D341Med (cell line): ENCODE data around the gene PHACTR2.

Experiments
- DNase-seq: peaks from one replicate; pipeline ENCODE4 v3.0.0; 2012; ENCODE audit warnings: low spot score

PHACTR2 gene

GRCh38 chr6:143742070-143742954, 64.5 kb downstream of the PHACTR2 start:
- no peak for DNase-seq

GRCh38 chr6:143742955-143743255, 65.1 kb downstream of the PHACTR2 start:
- DNase-seq: no peak

GRCh38 chr6:143743301-143744166, 65.8 kb downstream of the PHACTR2 start:
- DNase-seq: no peak

GRCh38 chr6:143744551-143745165, 66.9 kb downstream of the PHACTR2 start:
- DNase-seq: no peak

GRCh38 chr6:143745166-143746133, 67.7 kb downstream of the PHACTR2 start:
- DNase-seq: no peak

- no peak for DNase-seq
Observed at GRCh38 chr6:143746202-143747119, 68.7 kb downstream of the PHACTR2 start.

GRCh38 chr6:143747347-143747842, 69.6 kb downstream of the PHACTR2 start:
- DNase-seq: no peak

GRCh38 chr6:143749891-143750290, 72.1 kb downstream of the PHACTR2 start:
- DNase-seq: no peak

- DNase-seq: no peak
Observed at GRCh38 chr6:143750877-143751276, 73.1 kb downstream of the PHACTR2 start.

- no peak for DNase-seq
Observed at GRCh38 chr6:143752459-143752858, 74.7 kb downstream of the PHACTR2 start.

GRCh38 chr6:143753678-143754077, 75.9 kb downstream of the PHACTR2 start:
- no peak for DNase-seq

GRCh38 chr6:143754204-143754603, 76.4 kb downstream of the PHACTR2 start:
- no peak for DNase-seq

GRCh38 chr6:143755301-143755744, 77.6 kb downstream of the PHACTR2 start:
- DNase-seq: no peak

- no peak for DNase-seq
Observed at GRCh38 chr6:143757346-143757832, 79.6 kb downstream of the PHACTR2 start.

GRCh38 chr6:143758551-143758950, 80.8 kb downstream of the PHACTR2 start:
- no peak for DNase-seq

- no peak for DNase-seq
Observed at GRCh38 chr6:143759666-143760065, 81.9 kb downstream of the PHACTR2 start.

GRCh38 chr6:143761074-143761473, 83.3 kb downstream of the PHACTR2 start:
- DNase-seq: no peak

- no peak for DNase-seq
Observed at GRCh38 chr6:143762126-143762525, 84.4 kb downstream of the PHACTR2 start.

GRCh38 chr6:143765422-143766184, 87.8 kb downstream of the PHACTR2 start:
- no peak for DNase-seq
